ENCODE measurements around the gene PLEKHM3. TPM values are rescaled to one million over a fixed set of nuclear protein-coding genes. Genes with fewer than 3 reads are reported as not detected.

Gene PLEKHM3
- total RNA-seq, 1 experiment from 2014 or later: 9.3 TPM

- Histone ChIP-seq H3K9me3 (no peaks in the 10 kb centered on the region), H3K4me1 (peaks cover 32% of the 10 kb centered on the region), H3K4me3 (ENCODE audit: low read depth, low read length) (no peak overlapping the region), H3K36me3 (ENCODE audit: control insufficient read depth, insufficient read depth, low read length) (no peaks in the 10 kb centered on the region), H3K27me3 (replicated peaks; ENCODE audit: control insufficient read depth, insufficient read depth, low read length) (no peaks in the 10 kb centered on the region)
- POLR2A ChIA-PET: no interaction called here
- Mint-ChIP-seq H3K4me3 (ENCODE audit: unreplicated experiment) (no peak overlapping the region), H3K27ac (ENCODE audit: unreplicated experiment) (no peak overlapping the region), H3K4me1 (ENCODE audit: low read depth, unreplicated experiment) (peaks cover 6% of the 10 kb centered on the region), H3K36me3 (ENCODE audit: insufficient read depth, unreplicated experiment) (peaks cover 4% of the 10 kb centered on the region), H3K9me3 (ENCODE audit: unreplicated experiment) (no peaks in the 10 kb centered on the region), H3K27me3 (ENCODE audit: insufficient read depth, unreplicated experiment) (no peaks in the 10 kb centered on the region)
- TF ChIP-seq CTCF (IDR thresholded peaks at IDR 0.05; ENCODE audit: insufficient read depth in 1 of 2, low read depth in 1 of 2, low read length in 1 of 2, severe bottlenecking in 1 of 2, unreplicated experiment in 1 of 2): no peak
- CTCF ChIA-PET: interaction anchor here (1.2 kb wide), 1 partner anchor 64 kb away, joined by 4 read pairs; no protein-coding TSS in a partner anchor
- DNase-seq: no peak
- BruUV-seq (replicated peaks): no TSS peak
- intact Hi-C loops (cut with micrococcal nuclease; ENCODE audit: unreplicated experiment): loop anchor here (2.0 kb wide), 1 partner anchor 25 kb away; no protein-coding TSS in a partner anchor
Observed at GRCh38 chr2:207871506-207871905, 153.8 kb downstream of the PLEKHM3 start.

GRCh38 chr2:207870814-207871213, 154.5 kb downstream of the PLEKHM3 start:
- POLR2A ChIA-PET: no interaction called here

More at GRCh38 chr2:207870814-207871213, 154.5 kb downstream of the PLEKHM3 start:
- H3K4me3 Mint-ChIP-seq (ENCODE audit: unreplicated experiment): no peak overlapping the region
- H3K27ac Mint-ChIP-seq (ENCODE audit: unreplicated experiment): no peak overlapping the region
- Histone ChIP-seq H3K27me3 (replicated peaks; ENCODE audit: control insufficient read depth, insufficient read depth, low read length) (no peaks in the 10 kb centered on the region), H3K9me3 (no peaks in the 10 kb centered on the region), H3K36me3 (ENCODE audit: control insufficient read depth, insufficient read depth, low read length) (no peaks in the 10 kb centered on the region), H3K4me1 (peaks cover 32% of the 10 kb centered on the region), H3K4me3 (ENCODE audit: low read depth, low read length) (no peak overlapping the region)
- intact Hi-C loops (cut with micrococcal nuclease; ENCODE audit: unreplicated experiment): loop anchor here (1.0 to 2.0 kb wide), 3 partner anchors 9 to 26 kb away; no protein-coding TSS in a partner anchor
- H3K36me3 Mint-ChIP-seq (ENCODE audit: insufficient read depth, unreplicated experiment): peaks cover 5% of the 10 kb centered on the region
- no peaks in the 10 kb centered on the region for H3K27me3 Mint-ChIP-seq (ENCODE audit: insufficient read depth, unreplicated experiment)
- no TSS peak for BruUV-seq (replicated peaks)
- no peaks in the 10 kb centered on the region for H3K9me3 Mint-ChIP-seq (ENCODE audit: unreplicated experiment)
- CTCF ChIA-PET: interaction anchor here (1.2 kb wide), 1 partner anchor 64 kb away, joined by 4 read pairs; no protein-coding TSS in a partner anchor
- TF ChIP-seq CTCF (IDR thresholded peaks at IDR 0.05; ENCODE audit: insufficient read depth in 1 of 2, low read depth in 1 of 2, low read length in 1 of 2, severe bottlenecking in 1 of 2, unreplicated experiment in 1 of 2): no peak
- DNase-seq: no peak
- peaks cover 6% of the 10 kb centered on the region for H3K4me1 Mint-ChIP-seq (ENCODE audit: low read depth, unreplicated experiment)
